HEK293 (cell line): ENCODE results near the gene CECR2.

Experiments
- CTCF ChIA-PET: fragments of 350-600 bp; formaldehyde crosslinking; extraction: SDS; loops from one replicate; lab custom pipeline; 2021; ENCODE audit warnings: antibody characterized with exemption; lab: Yijun Ruan, JAX
- POLR2A ChIA-PET: fragments of 300-600 bp; formaldehyde crosslinking; extraction: SDS; loops from one replicate; lab custom pipeline; 2020; ENCODE audit warnings: antibody characterized with exemption, inconsistent platforms; lab: Yijun Ruan, JAX
- H3K27ac ChIP-seq: fragments of 200-500 bp; sonication (Bioruptor generic); 2 replicates; pipeline ENCODE4 v1.5.1; 2014; ENCODE audit warnings: low read depth, low read length, control low read depth, inconsistent platforms; ENCODE audit errors: extremely low read depth
- H3K36me3 ChIP-seq, 2 experiments: fragments of 200-500 bp in 1 of 2; sonication (Bioruptor generic) in 1 of 2; 1 replicate in 1 of 2; 2 replicates in 1 of 2; pipeline ENCODE4 v1.5.1; 2014 to 2017; ENCODE audit warnings: inconsistent platforms in 2 of 2, low read length in 2 of 2; ENCODE audit not compliant: control insufficient read depth in 2 of 2, insufficient read depth in 1 of 2
- H3K4me1 ChIP-seq: fragments of 200-500 bp; sonication (Bioruptor generic); 2 replicates; pipeline ENCODE4 v1.5.1; 2014; ENCODE audit warnings: mild to moderate bottlenecking, low read length, inconsistent platforms; ENCODE audit not compliant: control insufficient read depth, insufficient read depth
- H3K4me3 ChIP-seq: 2 replicates; pipeline ENCODE4 v1.5.1; 2011; ENCODE audit warnings: low read depth, mild to moderate bottlenecking, control low read depth, low read length, moderate library complexity
- H3K9me3 ChIP-seq: fragments of 200-500 bp; sonication (Bioruptor generic); 2 replicates; pipeline ENCODE4 v1.5.1; 2014; ENCODE audit warnings: low read depth, low read length, inconsistent platforms; ENCODE audit not compliant: control insufficient read depth, insufficient read depth
- BCL11A ChIP-seq: fragments of 450-650 bp; formaldehyde crosslinking; IDR thresholded peaks from 2 replicates; pipeline ENCODE4 v1.5.1; 2016; ENCODE audit warnings: low read depth, missing biosample characterization, missing genetic modification characterization
- GFI1B ChIP-seq: fragments of 450-650 bp; formaldehyde crosslinking; IDR thresholded peaks from 2 replicates; pipeline ENCODE4 v1.5.1; 2016; ENCODE audit warnings: missing biosample characterization, missing genetic modification characterization
- GLIS2 ChIP-seq: fragments of 450-650 bp; formaldehyde crosslinking; IDR thresholded peaks from 2 replicates; pipeline ENCODE4 v1.5.1; 2016; ENCODE audit warnings: missing biosample characterization, missing genetic modification characterization
- KLF8 ChIP-seq: fragments of 450-650 bp; formaldehyde crosslinking; IDR thresholded peaks from 2 replicates; pipeline ENCODE4 v1.5.1; 2016; ENCODE audit warnings: missing biosample characterization, missing genetic modification characterization
- ZFP3 ChIP-seq: fragments of 450-650 bp; formaldehyde crosslinking; IDR thresholded peaks from 2 replicates; pipeline ENCODE4 v1.5.1; 2016; ENCODE audit warnings: low read depth, missing biosample characterization, missing genetic modification characterization
- ZNF140 ChIP-seq: fragments of 450-650 bp; formaldehyde crosslinking; IDR thresholded peaks from 2 replicates; pipeline ENCODE4 v1.5.1; 2016; ENCODE audit warnings: missing biosample characterization, missing genetic modification characterization
- ZNF2 ChIP-seq: fragments of 450-650 bp; formaldehyde crosslinking; IDR thresholded peaks from 2 replicates; pipeline ENCODE4 v1.5.1; 2016; ENCODE audit warnings: missing biosample characterization, missing genetic modification characterization
- ZNF274 ChIP-seq, 2 experiments: fragments of 200-500 bp in 1 of 2; fragments of 450-650 bp in 1 of 2; sonication (Bioruptor generic) in 1 of 2; formaldehyde crosslinking in 1 of 2; IDR thresholded peaks; 2 replicates each; pipeline versions ENCODE4 v1.5.1 to v1.6.1; 2014 to 2016; ENCODE audit warnings: borderline replicate concordance in 1 of 2, inconsistent platforms in 1 of 2, low read length in 1 of 2, missing biosample characterization in 1 of 2, missing genetic modification characterization in 1 of 2
- ZNF302 ChIP-seq: fragments of 450-650 bp; formaldehyde crosslinking; IDR thresholded peaks from 2 replicates; pipeline ENCODE4 v1.5.1; 2016; ENCODE audit warnings: missing biosample characterization, missing genetic modification characterization, low read depth
- ZNF362 ChIP-seq: fragments of 450-650 bp; formaldehyde crosslinking; IDR thresholded peaks from 2 replicates; pipeline ENCODE4 v1.5.1; 2016; ENCODE audit warnings: missing biosample characterization, missing genetic modification characterization
- ZNF404 ChIP-seq: fragments of 450-650 bp; formaldehyde crosslinking; IDR thresholded peaks from 2 replicates; pipeline ENCODE4 v1.5.1; 2017; ENCODE audit warnings: missing biosample characterization, missing genetic modification characterization
- ZNF521 ChIP-seq: fragments of 450-650 bp; formaldehyde crosslinking; IDR thresholded peaks from 2 replicates; pipeline ENCODE4 v1.5.1; 2017; ENCODE audit warnings: missing biosample characterization, mild to moderate bottlenecking, missing genetic modification characterization
- ZNF549 ChIP-seq: fragments of 450-650 bp; IDR thresholded peaks from 2 replicates; pipeline ENCODE4 v1.5.1; 2018; ENCODE audit warnings: missing biosample characterization, missing genetic modification characterization, mild to moderate bottlenecking, inconsistent platforms, moderate library complexity
- ZNF558 ChIP-seq: fragments of 450-650 bp; formaldehyde crosslinking; IDR thresholded peaks from 2 replicates; pipeline ENCODE4 v1.5.1; 2016; ENCODE audit warnings: missing biosample characterization, missing genetic modification characterization
- ZNF561 ChIP-seq: fragments of 450-650 bp; IDR thresholded peaks from 2 replicates; pipeline ENCODE4 v1.5.1; 2018; ENCODE audit warnings: missing biosample characterization, missing genetic modification characterization, borderline replicate concordance
- ZNF658 ChIP-seq: fragments of 450-650 bp; formaldehyde crosslinking; IDR thresholded peaks from 2 replicates; pipeline ENCODE4; 2016; ENCODE audit warnings: missing biosample characterization, missing genetic modification characterization
- ZNF670 ChIP-seq: fragments of 450-650 bp; formaldehyde crosslinking; IDR thresholded peaks from 2 replicates; pipeline ENCODE4 v1.5.1; 2016; ENCODE audit warnings: missing biosample characterization, missing genetic modification characterization, low read depth
- ZNF791 ChIP-seq: fragments of 450-650 bp; formaldehyde crosslinking; IDR thresholded peaks from 2 replicates; pipeline ENCODE4 v1.5.1; 2016; ENCODE audit warnings: missing biosample characterization, missing genetic modification characterization
- ZNF792 ChIP-seq: fragments of 450-650 bp; formaldehyde crosslinking; IDR thresholded peaks from 2 replicates; pipeline ENCODE4 v1.5.1; 2016; ENCODE audit warnings: missing biosample characterization, missing genetic modification characterization
- ZSCAN23 ChIP-seq: fragments of 450-650 bp; formaldehyde crosslinking; IDR thresholded peaks from 2 replicates; pipeline ENCODE4 v1.5.1; 2016; ENCODE audit warnings: missing biosample characterization, missing genetic modification characterization
- ZXDB ChIP-seq: fragments of 450-650 bp; formaldehyde crosslinking; IDR thresholded peaks from 2 replicates; pipeline ENCODE4 v1.5.1; 2016; ENCODE audit warnings: missing biosample characterization, missing genetic modification characterization
- TF ChIP-seq, protein P1 (sequence below): fragments of 450-650 bp; formaldehyde crosslinking; conservative IDR thresholded peaks from 2 replicates; pipeline ENCODE4 v1.5.1; 2016; ENCODE audit warnings: low read depth, missing biosample characterization, missing genetic modification characterization
- TF ChIP-seq, protein P2 (sequence below): fragments of 450-650 bp; formaldehyde crosslinking; IDR thresholded peaks from 2 replicates; pipeline ENCODE4 v1.5.1; 2016; ENCODE audit warnings: missing biosample characterization, missing genetic modification characterization
- TF ChIP-seq, protein P3 (sequence below): fragments of 450-650 bp; formaldehyde crosslinking; optimal IDR thresholded peaks from 2 replicates; pipeline ENCODE3; 2016; ENCODE audit warnings: missing biosample characterization, mild to moderate bottlenecking, missing genetic modification characterization
- TF ChIP-seq, protein P4 (sequence below): fragments of 450-650 bp; formaldehyde crosslinking; IDR thresholded peaks from 2 replicates; pipeline ENCODE4 v1.5.1; 2017; ENCODE audit warnings: missing biosample characterization, missing genetic modification characterization

Gene CECR2

DNA sequence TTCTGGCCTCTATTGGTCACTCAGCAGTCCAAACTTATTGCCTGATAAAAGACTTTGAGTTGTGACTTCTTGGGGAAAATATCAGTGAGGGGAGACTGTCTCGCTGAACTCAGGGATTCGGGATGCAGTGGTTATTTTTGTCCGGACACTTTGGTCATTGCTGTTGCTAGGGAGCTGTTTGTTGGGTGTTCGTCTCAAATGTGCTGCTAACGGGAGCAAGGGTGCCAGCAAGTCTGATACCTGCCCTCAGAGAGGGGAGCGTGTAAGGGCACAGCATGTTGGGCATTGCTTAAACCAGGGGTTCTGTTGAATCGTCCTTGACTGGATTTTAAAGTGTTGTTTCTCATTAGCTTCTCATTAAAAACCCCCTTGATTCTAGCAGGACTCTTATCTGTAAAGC lies 144.8 kb downstream of the CECR2 start (continued):
- TF ChIP-seq, protein P1, sequence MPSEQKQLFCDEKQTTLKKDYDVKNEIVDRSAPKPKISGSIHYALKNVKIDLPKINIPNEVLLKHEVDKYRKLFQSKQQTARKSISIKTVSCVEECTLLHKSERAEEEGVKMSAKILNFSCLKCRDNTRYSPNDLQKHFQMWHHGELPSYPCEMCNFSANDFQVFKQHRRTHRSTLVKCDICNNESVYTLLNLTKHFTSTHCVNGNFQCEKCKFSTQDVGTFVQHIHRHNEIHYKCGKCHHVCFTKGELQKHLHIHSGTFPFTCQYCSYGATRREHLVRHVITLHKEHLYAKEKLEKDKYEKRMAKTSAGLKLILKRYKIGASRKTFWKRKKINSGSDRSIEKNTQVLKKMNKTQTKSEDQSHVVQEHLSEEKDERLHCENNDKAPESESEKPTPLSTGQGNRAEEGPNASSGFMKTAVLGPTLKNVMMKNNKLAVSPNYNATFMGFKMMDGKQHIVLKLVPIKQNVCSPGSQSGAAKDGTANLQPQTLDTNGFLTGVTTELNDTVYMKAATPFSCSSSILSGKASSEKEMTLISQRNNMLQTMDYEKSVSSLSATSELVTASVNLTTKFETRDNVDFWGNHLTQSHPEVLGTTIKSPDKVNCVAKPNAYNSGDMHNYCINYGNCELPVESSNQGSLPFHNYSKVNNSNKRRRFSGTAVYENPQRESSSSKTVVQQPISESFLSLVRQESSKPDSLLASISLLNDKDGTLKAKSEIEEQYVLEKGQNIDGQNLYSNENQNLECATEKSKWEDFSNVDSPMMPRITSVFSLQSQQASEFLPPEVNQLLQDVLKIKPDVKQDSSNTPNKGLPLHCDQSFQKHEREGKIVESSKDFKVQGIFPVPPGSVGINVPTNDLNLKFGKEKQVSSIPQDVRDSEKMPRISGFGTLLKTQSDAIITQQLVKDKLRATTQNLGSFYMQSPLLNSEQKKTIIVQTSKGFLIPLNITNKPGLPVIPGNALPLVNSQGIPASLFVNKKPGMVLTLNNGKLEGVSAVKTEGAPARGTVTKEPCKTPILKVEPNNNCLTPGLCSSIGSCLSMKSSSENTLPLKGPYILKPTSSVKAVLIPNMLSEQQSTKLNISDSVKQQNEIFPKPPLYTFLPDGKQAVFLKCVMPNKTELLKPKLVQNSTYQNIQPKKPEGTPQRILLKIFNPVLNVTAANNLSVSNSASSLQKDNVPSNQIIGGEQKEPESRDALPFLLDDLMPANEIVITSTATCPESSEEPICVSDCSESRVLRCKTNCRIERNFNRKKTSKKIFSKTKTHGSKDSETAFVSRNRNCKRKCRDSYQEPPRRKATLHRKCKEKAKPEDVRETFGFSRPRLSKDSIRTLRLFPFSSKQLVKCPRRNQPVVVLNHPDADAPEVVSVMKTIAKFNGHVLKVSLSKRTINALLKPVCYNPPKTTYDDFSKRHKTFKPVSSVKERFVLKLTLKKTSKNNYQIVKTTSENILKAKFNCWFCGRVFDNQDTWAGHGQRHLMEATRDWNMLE (tag by site-specific recombination) = no peak
- no peak for TF ChIP-seq ZNF549 (tag by site-specific recombination)
- no peak for TF ChIP-seq ZXDB
- TF ChIP-seq ZNF670 (tag by site-specific recombination) = no peak
- TF ChIP-seq ZFP3 (tag by site-specific recombination) = no peak

DNA sequence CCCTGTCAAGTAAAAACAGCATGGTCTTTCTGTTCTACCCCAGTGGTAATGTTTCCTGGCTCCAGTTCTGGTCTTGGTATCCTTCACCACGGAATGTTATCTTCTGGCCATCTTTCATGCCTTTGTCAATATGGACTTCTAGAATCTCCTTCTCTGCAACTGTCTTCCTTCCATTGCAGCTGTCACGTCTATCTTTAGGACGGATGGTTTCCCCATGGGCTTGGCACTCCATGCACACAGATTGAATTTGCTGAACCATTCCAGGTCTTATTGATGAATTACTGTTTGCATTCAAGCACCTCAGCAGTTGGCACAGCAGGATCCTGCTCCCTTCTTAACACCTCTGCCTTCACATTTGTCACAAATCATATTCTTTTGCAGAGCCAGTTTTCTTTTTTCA lies 149.1 kb downstream of the CECR2 start:
- H3K4me3 ChIP-seq = no peak overlapping the region
- ChIA-PET POLR2A (interaction anchor here (0.6 kb wide), 1 partner anchor 40 kb away, joined by 4 read pairs; no protein-coding TSS in a partner anchor), CTCF (interaction anchor here (1.2 kb wide), 1 partner anchor 17 kb away, joined by 3 read pairs; no protein-coding TSS in a partner anchor)
- no peak for TF ChIP-seq GFI1B (tag by site-specific recombination)
- no peak for TF ChIP-seq ZNF2 (tag by site-specific recombination)
- TF ChIP-seq ZSCAN23 = no peak
- no peak for TF ChIP-seq ZNF404 (tag by site-specific recombination)
- no peak for TF ChIP-seq ZNF792 (tag by site-specific recombination)
- no peak for TF ChIP-seq ZNF302 (tag by site-specific recombination)
- no peak for TF ChIP-seq ZNF362 (tag by site-specific recombination)
- TF ChIP-seq ZNF561 (tag by site-specific recombination) = no peak
- TF ChIP-seq, protein P2, sequence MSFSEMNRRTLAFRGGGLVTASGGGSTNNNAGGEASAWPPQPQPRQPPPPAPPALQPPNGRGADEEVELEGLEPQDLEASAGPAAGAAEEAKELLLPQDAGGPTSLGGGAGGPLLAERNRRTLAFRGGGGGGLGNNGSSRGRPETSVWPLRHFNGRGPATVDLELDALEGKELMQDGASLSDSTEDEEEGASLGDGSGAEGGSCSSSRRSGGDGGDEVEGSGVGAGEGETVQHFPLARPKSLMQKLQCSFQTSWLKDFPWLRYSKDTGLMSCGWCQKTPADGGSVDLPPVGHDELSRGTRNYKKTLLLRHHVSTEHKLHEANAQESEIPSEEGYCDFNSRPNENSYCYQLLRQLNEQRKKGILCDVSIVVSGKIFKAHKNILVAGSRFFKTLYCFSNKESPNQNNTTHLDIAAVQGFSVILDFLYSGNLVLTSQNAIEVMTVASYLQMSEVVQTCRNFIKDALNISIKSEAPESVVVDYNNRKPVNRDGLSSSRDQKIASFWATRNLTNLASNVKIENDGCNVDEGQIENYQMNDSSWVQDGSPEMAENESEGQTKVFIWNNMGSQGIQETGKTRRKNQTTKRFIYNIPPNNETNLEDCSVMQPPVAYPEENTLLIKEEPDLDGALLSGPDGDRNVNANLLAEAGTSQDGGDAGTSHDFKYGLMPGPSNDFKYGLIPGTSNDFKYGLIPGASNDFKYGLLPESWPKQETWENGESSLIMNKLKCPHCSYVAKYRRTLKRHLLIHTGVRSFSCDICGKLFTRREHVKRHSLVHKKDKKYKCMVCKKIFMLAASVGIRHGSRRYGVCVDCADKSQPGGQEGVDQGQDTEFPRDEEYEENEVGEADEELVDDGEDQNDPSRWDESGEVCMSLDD (tag by site-specific recombination) = no peak
- TF ChIP-seq ZNF558 (tag by site-specific recombination) = no peak
- TF ChIP-seq ZNF521 (tag by site-specific recombination) = no peak
- no peak for TF ChIP-seq BCL11A (tag by site-specific recombination)
- TF ChIP-seq, protein P3, sequence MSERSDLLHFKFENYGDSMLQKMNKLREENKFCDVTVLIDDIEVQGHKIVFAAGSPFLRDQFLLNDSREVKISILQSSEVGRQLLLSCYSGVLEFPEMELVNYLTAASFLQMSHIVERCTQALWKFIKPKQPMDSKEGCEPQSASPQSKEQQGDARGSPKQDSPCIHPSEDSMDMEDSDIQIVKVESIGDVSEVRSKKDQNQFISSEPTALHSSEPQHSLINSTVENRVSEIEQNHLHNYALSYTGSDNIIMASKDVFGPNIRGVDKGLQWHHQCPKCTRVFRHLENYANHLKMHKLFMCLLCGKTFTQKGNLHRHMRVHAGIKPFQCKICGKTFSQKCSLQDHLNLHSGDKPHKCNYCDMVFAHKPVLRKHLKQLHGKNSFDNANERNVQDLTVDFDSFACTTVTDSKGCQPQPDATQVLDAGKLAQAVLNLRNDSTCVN (tag by site-specific recombination) = no peak
- TF ChIP-seq, protein P4, sequence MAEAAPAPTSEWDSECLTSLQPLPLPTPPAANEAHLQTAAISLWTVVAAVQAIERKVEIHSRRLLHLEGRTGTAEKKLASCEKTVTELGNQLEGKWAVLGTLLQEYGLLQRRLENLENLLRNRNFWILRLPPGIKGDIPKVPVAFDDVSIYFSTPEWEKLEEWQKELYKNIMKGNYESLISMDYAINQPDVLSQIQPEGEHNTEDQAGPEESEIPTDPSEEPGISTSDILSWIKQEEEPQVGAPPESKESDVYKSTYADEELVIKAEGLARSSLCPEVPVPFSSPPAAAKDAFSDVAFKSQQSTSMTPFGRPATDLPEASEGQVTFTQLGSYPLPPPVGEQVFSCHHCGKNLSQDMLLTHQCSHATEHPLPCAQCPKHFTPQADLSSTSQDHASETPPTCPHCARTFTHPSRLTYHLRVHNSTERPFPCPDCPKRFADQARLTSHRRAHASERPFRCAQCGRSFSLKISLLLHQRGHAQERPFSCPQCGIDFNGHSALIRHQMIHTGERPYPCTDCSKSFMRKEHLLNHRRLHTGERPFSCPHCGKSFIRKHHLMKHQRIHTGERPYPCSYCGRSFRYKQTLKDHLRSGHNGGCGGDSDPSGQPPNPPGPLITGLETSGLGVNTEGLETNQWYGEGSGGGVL (tag by site-specific recombination) = no peak
- TF ChIP-seq ZNF140 (tag by site-specific recombination) = no peak
- no peak for TF ChIP-seq ZNF791 (tag by site-specific recombination)
- no peak for TF ChIP-seq KLF8
- TF ChIP-seq ZNF658 = no peak
- no peak for TF ChIP-seq GLIS2
- TF ChIP-seq ZNF274 (IDR thresholded peaks at IDR 0.05; ENCODE audit: low read length) = no peak
- no peak for TF ChIP-seq ZNF274 (tag by site-specific recombination; IDR thresholded peaks at IDR 0.05; ENCODE audit: borderline replicate concordance)
- H3K27ac ChIP-seq = no peak overlapping the region
- H3K36me3 ChIP-seq = no peaks in the 10 kb centered on the region; a peak in 1 of 3 replicates
- H3K4me1 ChIP-seq = no peaks in the 10 kb centered on the region
- H3K9me3 ChIP-seq = no peaks in the 10 kb centered on the region
